ENCODE measurements around the gene NEMP1. TPM values are rescaled to one million over a fixed set of nuclear protein-coding genes. Genes with fewer than 3 reads are reported as not detected.

Gene NEMP1
- total and polyA plus RNA-seq, 3 experiments from 2014 or later, result 3.8 to 50.9 (median 50.5) TPM

- ChIA-PET CTCF (interaction anchor here (0.7 kb wide), 1 partner anchor 56 kb away, joined by 3 read pairs; no protein-coding TSS in a partner anchor), POLR2A (no interaction called here)
- Mint-ChIP-seq H3K9me3 (no peaks in the 10 kb centered on the region), H3K4me3 (no peak overlapping the region), H3K27ac (peak overlapping the region in 3 of 8 donors; percentile 74 to 84 (median 83)), H3K27me3 (peaks cover 9 to 26% of the 10 kb centered on the region in 2 donors), H3K36me3 (no peaks in the 10 kb centered on the region), H3K4me1 (peaks cover 17 to 18% (median 18%) of the 10 kb centered on the region in 3 donors)
- Histone ChIP-seq H3K4me3 (ENCODE audit: low read length) (no peak overlapping the region), H3K27me3 (ENCODE audit: insufficient read depth, low read length, poor library complexity, severe bottlenecking) (peaks cover 3% of the 10 kb centered on the region), H3K4me1 (ENCODE audit: insufficient read depth, low read length) (peaks cover 26% of the 10 kb centered on the region), H3K27ac (ENCODE audit: low read depth, low read length) (no peak overlapping the region), H3K9me3 (ENCODE audit: low read length) (no peaks in the 10 kb centered on the region), H3K36me3 (ENCODE audit: insufficient read depth, low read length) (no peaks in the 10 kb centered on the region)
- DNase-seq, result no peak
Measured at GRCh38 chr12:57012600-57013465, 65.8 kb downstream of the NEMP1 start.

GRCh38 chr12:57011438-57012424, 66.9 kb downstream of the NEMP1 start:
- peak overlapping the region in 5 of 7 donors; percentile 51 to 54 (median 52) for H3K4me3 Mint-ChIP-seq
- peaks cover 23 to 27% (median 26%) of the 10 kb centered on the region in 3 donors for H3K4me1 Mint-ChIP-seq
- Histone ChIP-seq H3K36me3 (ENCODE audit: insufficient read depth, low read length) (no peaks in the 10 kb centered on the region), H3K27ac (ENCODE audit: low read depth, low read length) (no peak overlapping the region), H3K27me3 (ENCODE audit: insufficient read depth, low read length, poor library complexity, severe bottlenecking) (peaks cover 3% of the 10 kb centered on the region), H3K4me1 (ENCODE audit: insufficient read depth, low read length) (peaks cover 38% of the 10 kb centered on the region), H3K9me3 (ENCODE audit: low read length) (no peaks in the 10 kb centered on the region), H3K4me3 (ENCODE audit: low read length) (no peak overlapping the region)
- H3K27me3 Mint-ChIP-seq, result peaks cover 9 to 26% of the 10 kb centered on the region in 2 donors
- peaks cover 0 to under 1% (median 0%) of the 10 kb centered on the region in 3 donors for H3K36me3 Mint-ChIP-seq
- H3K27ac Mint-ChIP-seq, result peak overlapping the region in 5 of 8 donors; percentile 8 to 82 (median 70)
- ChIA-PET POLR2A (interaction anchor here (1.0 kb wide), 1 partner anchor 101 kb away, joined by 3 read pairs; no protein-coding TSS in a partner anchor), CTCF (interaction anchor here (0.6 to 1.2 kb wide), 4 partner anchors 16 to 328 kb away, joined by 3 to 6 read pairs (median 3); no protein-coding TSS in a partner anchor)
- peak in 2 of 5 donors; percentile 15 to 29 for DNase-seq
- no peaks in the 10 kb centered on the region for H3K9me3 Mint-ChIP-seq

GRCh38 chr12:57010627-57011247, 67.9 kb downstream of the NEMP1 start:
- Histone ChIP-seq H3K27me3 (ENCODE audit: insufficient read depth, low read length, poor library complexity, severe bottlenecking) (peaks cover 3% of the 10 kb centered on the region), H3K27ac (ENCODE audit: low read depth, low read length) (no peak overlapping the region), H3K9me3 (ENCODE audit: low read length) (no peaks in the 10 kb centered on the region), H3K4me1 (ENCODE audit: insufficient read depth, low read length) (peaks cover 41% of the 10 kb centered on the region), H3K36me3 (ENCODE audit: insufficient read depth, low read length) (no peaks in the 10 kb centered on the region), H3K4me3 (ENCODE audit: low read length) (no peak overlapping the region)
- peaks cover 8 to 21% of the 10 kb centered on the region in 2 donors for H3K27me3 Mint-ChIP-seq
- ChIA-PET POLR2A (interaction anchor here (1.0 kb wide), 1 partner anchor 102 kb away, joined by 3 read pairs; no protein-coding TSS in a partner anchor), CTCF (interaction anchor here (0.6 to 1.2 kb wide), 4 partner anchors 17 to 327 kb away, joined by 3 to 6 read pairs (median 3); no protein-coding TSS in a partner anchor)
- H3K36me3 Mint-ChIP-seq, result peaks cover 0 to 4% (median 0%) of the 10 kb centered on the region in 3 donors
- H3K4me3 Mint-ChIP-seq, result no peak overlapping the region
- H3K9me3 Mint-ChIP-seq, result no peaks in the 10 kb centered on the region
- H3K4me1 Mint-ChIP-seq, result peaks cover 27 to 33% (median 31%) of the 10 kb centered on the region in 3 donors
- no peak for DNase-seq
- H3K27ac Mint-ChIP-seq, result peak overlapping the region in 2 of 8 donors; percentile 64 to 82

- H3K4me3 ChIP-seq (ENCODE audit: low read length), result no peak overlapping the region
- no peak overlapping the region for H3K27ac ChIP-seq (ENCODE audit: low read depth, low read length)
- ChIA-PET POLR2A (no interaction called here), CTCF (interaction anchor here (1.2 kb wide), 1 partner anchor 52 kb away, joined by 3 read pairs; no protein-coding TSS in a partner anchor)
- no peaks in the 10 kb centered on the region for H3K36me3 ChIP-seq (ENCODE audit: insufficient read depth, low read length)
- peaks cover 34 to 39% (median 37%) of the 10 kb centered on the region in 3 donors for H3K4me1 Mint-ChIP-seq
- H3K27me3 ChIP-seq (ENCODE audit: insufficient read depth, low read length, poor library complexity, severe bottlenecking), result peaks cover 3% of the 10 kb centered on the region
- peaks cover 0 to 6% (median 0%) of the 10 kb centered on the region in 3 donors for H3K36me3 Mint-ChIP-seq
- peak overlapping the region in 1 of 8 donors; percentile 64 for H3K27ac Mint-ChIP-seq
- peaks cover 7 to 14% of the 10 kb centered on the region in 2 donors for H3K27me3 Mint-ChIP-seq
- H3K4me1 ChIP-seq (ENCODE audit: insufficient read depth, low read length), result peaks cover 47% of the 10 kb centered on the region
- H3K9me3 Mint-ChIP-seq, result no peaks in the 10 kb centered on the region
- H3K9me3 ChIP-seq (ENCODE audit: low read length), result no peaks in the 10 kb centered on the region
- no peak overlapping the region for H3K4me3 Mint-ChIP-seq
- DNase-seq, result no peak
Measured at GRCh38 chr12:57009949-57010626, 68.5 kb downstream of the NEMP1 start.

GRCh38 chr12:57008178-57008577, 70.4 kb downstream of the NEMP1 start:
- Histone ChIP-seq H3K4me3 (ENCODE audit: low read length) (no peak overlapping the region), H3K27ac (ENCODE audit: low read depth, low read length) (no peak overlapping the region), H3K27me3 (ENCODE audit: insufficient read depth, low read length, poor library complexity, severe bottlenecking) (no peaks in the 10 kb centered on the region), H3K4me1 (ENCODE audit: insufficient read depth, low read length) (peaks cover 52% of the 10 kb centered on the region), H3K36me3 (ENCODE audit: insufficient read depth, low read length) (peaks cover 12% of the 10 kb centered on the region), H3K9me3 (ENCODE audit: low read length) (no peaks in the 10 kb centered on the region)
- POLR2A ChIA-PET, result no interaction called here
- Mint-ChIP-seq H3K27me3 (peaks cover 0 to 1% of the 10 kb centered on the region in 2 donors), H3K4me3 (peak overlapping the region; percentile 41 to 85 (median 65)), H3K9me3 (no peaks in the 10 kb centered on the region), H3K27ac (peak overlapping the region in 7 of 8 donors; percentile 41 to 77 (median 66)), H3K4me1 (peaks cover 45 to 57% (median 54%) of the 10 kb centered on the region in 3 donors), H3K36me3 (peaks cover 0 to 23% (median 7%) of the 10 kb centered on the region in 3 donors)
- CTCF ChIA-PET, result interaction anchor here (0.7 to 1.9 kb wide), 9 partner anchors 20 to 115 kb away, joined by 3 to 8 read pairs (median 4); no protein-coding TSS in a partner anchor
- DNase-seq, result peak in 2 of 5 donors; percentile 32 to 64

- peaks cover 56% of the 10 kb centered on the region for H3K4me1 ChIP-seq (ENCODE audit: insufficient read depth, low read length)
- Mint-ChIP-seq H3K27me3 (no peaks in the 10 kb centered on the region), H3K9me3 (no peaks in the 10 kb centered on the region), H3K4me3 (peak overlapping the region; percentile 81 to 92 (median 86)), H3K4me1 (peaks cover 47 to 68% (median 63%) of the 10 kb centered on the region in 3 donors), H3K36me3 (peaks cover 4 to 35% (median 7%) of the 10 kb centered on the region in 3 donors), H3K27ac (peak overlapping the region; percentile 69 to 94 (median 84))
- H3K36me3 ChIP-seq (ENCODE audit: insufficient read depth, low read length), result peaks cover 22% of the 10 kb centered on the region
- DNase-seq, result peak in 1 of 5 donors; percentile 33
- ChIA-PET CTCF (interaction anchor here (1.2 to 1.9 kb wide), 3 partner anchors 10 to 105 kb away, joined by 5 to 10 read pairs (median 7); partner anchors contain the start of gene STAT6), POLR2A (interaction anchor here (1.0 to 1.2 kb wide), 2 partner anchors 105 to 282 kb away, joined by 7 to 10 read pairs; partner anchors contain the start of gene NACA)
- no peak overlapping the region for H3K27ac ChIP-seq (ENCODE audit: low read depth, low read length)
- no peaks in the 10 kb centered on the region for H3K27me3 ChIP-seq (ENCODE audit: insufficient read depth, low read length, poor library complexity, severe bottlenecking)
- peak overlapping the region; percentile 33 for H3K4me3 ChIP-seq (ENCODE audit: low read length)
- no peaks in the 10 kb centered on the region for H3K9me3 ChIP-seq (ENCODE audit: low read length)
Measured at GRCh38 chr12:57006809-57007475, 71.6 kb downstream of the NEMP1 start.
